Activated T-cell treated with anti-CD3 and anti-CD28 coated beads, Interleukin-2, amount 50 U/mL, for 24 hours (primary cell): ENCODE measurements around the gene SHFL.

Source experiments
- DNase-seq: peaks from one replicate; pipeline ENCODE4 v3.0.0-alpha.2; 2020
- H3K27ac Mint-ChIP-seq: 2 replicates; pipeline ENCODE4 v1.8.0; 2020; ENCODE audit warnings: mild to moderate bottlenecking, mixed read lengths
- H3K27me3 Mint-ChIP-seq: 2 replicates; pipeline ENCODE4 v1.8.0; 2020; ENCODE audit warnings: mixed read lengths
- H3K36me3 Mint-ChIP-seq: 2 replicates; pipeline ENCODE4 v1.8.0; 2020; ENCODE audit warnings: low read depth, mixed read lengths
- H3K4me1 Mint-ChIP-seq: 2 replicates; pipeline ENCODE4 v1.8.0; 2020; ENCODE audit warnings: low read depth, mixed read lengths
- H3K4me3 Mint-ChIP-seq: 2 replicates; pipeline ENCODE4 v1.8.0; 2020; ENCODE audit warnings: mild to moderate bottlenecking, moderate library complexity, mixed read lengths
- H3K9me3 Mint-ChIP-seq: 2 replicates; pipeline ENCODE4 v1.8.0; 2020; ENCODE audit warnings: mixed read lengths

The SHFL gene

DNA sequence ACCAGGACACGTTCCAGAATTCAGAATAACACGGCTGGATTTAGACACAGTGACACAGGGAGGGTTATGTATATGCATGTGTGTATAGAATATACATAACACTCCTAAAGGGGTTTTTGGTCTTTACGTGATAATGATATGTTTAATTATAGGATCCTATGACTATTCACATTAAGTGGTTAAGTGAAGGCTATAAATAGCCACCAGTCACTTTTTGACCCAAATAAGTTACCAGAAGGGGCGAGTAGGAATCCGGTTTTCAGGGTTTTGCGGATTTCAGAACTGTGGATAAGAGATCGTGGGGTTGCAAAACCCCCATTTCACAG, 9.5 kb downstream of the SHFL start:
- no peaks in the 10 kb centered on the region for H3K9me3 Mint-ChIP-seq
- no peaks in the 10 kb centered on the region for H3K27me3 Mint-ChIP-seq
- H3K4me3 Mint-ChIP-seq = peak overlapping the region; percentile 15
- H3K36me3 Mint-ChIP-seq = peaks cover 50% of the 10 kb centered on the region
- peak overlapping the region; percentile 67 for H3K27ac Mint-ChIP-seq
- peaks cover 29% of the 10 kb centered on the region for H3K4me1 Mint-ChIP-seq
- DNase-seq = no peak

GRCh38 chr19:10095948-10096614, 10.0 kb downstream of the SHFL start:
- H3K36me3 Mint-ChIP-seq = peaks cover 45% of the 10 kb centered on the region
- H3K27ac Mint-ChIP-seq = peak overlapping the region; percentile 78
- no peaks in the 10 kb centered on the region for H3K27me3 Mint-ChIP-seq
- H3K4me3 Mint-ChIP-seq = peak overlapping the region; percentile 43
- DNase-seq = peak; percentile 97
- peaks cover 31% of the 10 kb centered on the region for H3K4me1 Mint-ChIP-seq
- H3K9me3 Mint-ChIP-seq = no peaks in the 10 kb centered on the region

DNA sequence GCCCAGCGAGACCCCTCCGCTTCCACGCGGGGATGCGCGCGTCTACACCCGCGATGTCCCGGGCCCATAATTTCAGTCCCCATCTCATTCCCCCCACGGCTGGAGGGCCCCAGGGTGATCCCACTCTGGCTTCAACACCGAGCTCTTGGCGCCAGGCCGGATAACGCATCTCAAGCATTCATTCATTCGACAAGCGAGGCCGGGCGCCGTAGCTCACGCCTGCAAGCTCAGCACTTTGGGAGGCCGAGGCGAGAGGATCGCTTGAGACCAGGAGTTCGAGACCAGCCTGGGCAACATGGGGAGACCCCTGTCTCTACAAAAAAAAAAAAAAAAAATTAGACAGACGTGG, 10.5 kb downstream of the SHFL start:
- Mint-ChIP-seq H3K9me3 (no peaks in the 10 kb centered on the region), H3K4me3 (peak overlapping the region; percentile 43), H3K4me1 (peaks cover 35% of the 10 kb centered on the region), H3K27ac (peak overlapping the region; percentile 78), H3K27me3 (no peaks in the 10 kb centered on the region), H3K36me3 (peaks cover 42% of the 10 kb centered on the region)
- DNase-seq = no peak

DNA sequence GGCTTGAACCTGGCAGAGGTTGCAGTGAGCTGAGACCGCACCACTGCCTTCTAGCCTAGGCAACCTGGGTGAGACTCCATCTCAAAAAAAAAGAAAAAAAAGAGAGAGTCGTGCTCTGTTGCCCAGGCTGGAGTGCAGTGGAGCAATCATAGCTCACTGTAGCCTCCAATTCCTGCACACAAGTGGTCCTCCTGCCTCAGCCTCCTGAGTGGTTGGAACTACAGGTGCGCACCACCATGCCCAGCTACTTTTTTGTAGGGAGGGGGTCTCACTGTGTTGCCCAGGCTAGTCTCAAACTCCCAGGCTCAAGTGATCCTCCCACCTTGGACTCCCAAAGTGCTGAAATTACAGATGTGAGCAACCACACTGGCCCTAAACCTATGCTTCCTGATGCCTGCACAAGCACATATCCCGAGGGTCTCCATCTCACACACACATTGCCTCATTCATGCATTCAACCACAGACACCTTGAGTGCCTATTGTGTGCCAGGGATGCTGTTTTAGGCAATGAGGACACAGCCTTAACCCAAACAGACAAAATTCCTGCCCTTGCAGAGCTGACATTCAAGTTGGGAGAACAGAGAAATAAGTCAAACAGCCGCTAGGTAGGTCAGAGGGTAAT, 14.2 kb downstream of the SHFL start:
- Mint-ChIP-seq H3K27ac (peak overlapping the region; percentile 79), H3K27me3 (no peaks in the 10 kb centered on the region), H3K9me3 (no peaks in the 10 kb centered on the region), H3K4me3 (no peak overlapping the region), H3K36me3 (peaks cover 12% of the 10 kb centered on the region), H3K4me1 (peaks cover 62% of the 10 kb centered on the region)
- no peak for DNase-seq

- DNase-seq = no peak
- H3K9me3 Mint-ChIP-seq = no peaks in the 10 kb centered on the region
- peak overlapping the region; percentile 69 for H3K4me3 Mint-ChIP-seq
- H3K27ac Mint-ChIP-seq = peak overlapping the region; percentile 94
- no peaks in the 10 kb centered on the region for H3K27me3 Mint-ChIP-seq
- H3K4me1 Mint-ChIP-seq = peaks cover 69% of the 10 kb centered on the region
- peaks cover 26% of the 10 kb centered on the region for H3K36me3 Mint-ChIP-seq
Measured at GRCh38 chr19:10102787-10103236, 16.7 kb downstream of the SHFL start.

DNA sequence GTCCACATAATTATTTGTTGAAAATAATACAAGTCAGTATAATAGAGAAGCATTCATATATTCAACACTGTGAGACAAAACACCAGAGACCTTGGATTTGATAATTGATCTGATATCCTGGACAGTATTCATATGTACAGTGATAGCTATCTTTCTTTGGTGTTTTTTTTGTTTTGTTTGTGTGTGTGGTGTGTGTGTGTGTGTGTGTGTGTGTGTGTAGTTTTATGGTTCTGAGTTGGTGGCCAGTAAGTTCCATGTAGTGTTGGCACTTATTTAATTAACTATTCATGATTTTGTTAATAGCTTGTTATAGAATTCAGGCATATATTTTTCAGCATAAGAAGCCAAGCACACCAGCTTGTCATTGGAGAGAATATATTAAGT, 18.0 kb downstream of the SHFL start:
- Mint-ChIP-seq H3K9me3 (no peaks in the 10 kb centered on the region), H3K27ac (peak overlapping the region; percentile 100), H3K36me3 (peaks cover 36% of the 10 kb centered on the region), H3K4me1 (peaks cover 68% of the 10 kb centered on the region), H3K27me3 (no peaks in the 10 kb centered on the region), H3K4me3 (peak overlapping the region; percentile 94)
- DNase-seq = no peak

DNA sequence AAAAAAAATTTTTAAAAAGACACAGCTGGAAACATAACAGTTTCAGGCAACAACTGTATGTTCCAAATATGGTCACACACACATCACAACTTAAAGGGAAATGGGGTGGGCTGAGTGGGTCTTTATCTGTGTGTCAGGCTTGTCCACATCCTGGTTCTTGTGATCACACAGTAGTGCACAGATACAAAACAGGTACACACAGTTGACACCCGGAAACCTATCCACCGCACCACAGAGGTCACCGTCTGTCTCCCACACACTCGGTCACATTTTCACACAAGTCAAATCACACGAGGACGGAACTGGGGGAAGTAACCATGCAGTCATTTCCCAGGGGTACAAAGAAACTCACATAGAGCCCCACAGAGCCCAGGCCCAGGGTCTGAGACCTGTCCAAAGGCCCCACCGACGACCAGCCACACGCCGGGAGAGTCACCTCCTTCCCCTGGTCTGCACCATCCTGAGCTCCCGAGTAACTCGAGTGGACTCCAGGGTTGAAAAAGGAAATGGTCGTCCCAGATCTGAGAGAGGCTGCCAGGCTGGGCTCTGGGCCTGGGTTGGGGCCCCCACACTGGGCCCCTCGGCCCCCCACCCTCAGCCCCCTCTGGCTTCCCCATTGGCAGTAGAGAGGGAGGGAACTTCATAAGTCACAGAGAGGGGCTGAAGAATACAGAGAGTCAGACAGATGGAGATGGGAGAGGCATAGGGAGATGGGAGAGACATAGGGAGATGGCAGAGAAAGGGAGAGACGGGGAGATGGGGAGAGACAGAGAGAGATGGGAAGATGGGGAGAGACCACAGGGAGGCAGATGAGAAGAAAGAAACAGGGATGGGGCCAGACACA, 18.8 kb downstream of the SHFL start:
- Mint-ChIP-seq H3K4me1 (peaks cover 71% of the 10 kb centered on the region), H3K4me3 (peak overlapping the region; percentile 94)

GRCh38 chr19:10105509-10106099, 19.5 kb downstream of the SHFL start:
- Mint-ChIP-seq H3K27me3 (no peaks in the 10 kb centered on the region), H3K9me3 (no peaks in the 10 kb centered on the region), H3K4me3 (peak overlapping the region; percentile 94), H3K36me3 (peaks cover 49% of the 10 kb centered on the region), H3K4me1 (peaks cover 73% of the 10 kb centered on the region), H3K27ac (peak overlapping the region; percentile 100)
- no peak for DNase-seq

More for the DNA sequence above, 18.8 kb downstream of the SHFL start:
- Mint-ChIP-seq H3K27me3 (no peaks in the 10 kb centered on the region), H3K36me3 (peaks cover 44% of the 10 kb centered on the region), H3K27ac (peak overlapping the region; percentile 100), H3K9me3 (no peaks in the 10 kb centered on the region)
- peak; percentile 79 for DNase-seq

- peaks cover 56% of the 10 kb centered on the region for H3K36me3 Mint-ChIP-seq
- peaks cover 76% of the 10 kb centered on the region for H3K4me1 Mint-ChIP-seq
- H3K27me3 Mint-ChIP-seq = no peaks in the 10 kb centered on the region
- no peaks in the 10 kb centered on the region for H3K9me3 Mint-ChIP-seq
- H3K4me3 Mint-ChIP-seq = peak within 1 kb of the TSS; percentile 94
- peak within 1 kb of the TSS; percentile 100 for H3K27ac Mint-ChIP-seq
- peak; percentile 97 for DNase-seq
Measured at GRCh38 chr19:10106100-10106936, 20.2 kb downstream of the SHFL start, which contains the start of gene PPAN. PPAN (plus strand) TSS chr19:10106362; CDS start chr19:10106395, 33 bp downstream.

DNA sequence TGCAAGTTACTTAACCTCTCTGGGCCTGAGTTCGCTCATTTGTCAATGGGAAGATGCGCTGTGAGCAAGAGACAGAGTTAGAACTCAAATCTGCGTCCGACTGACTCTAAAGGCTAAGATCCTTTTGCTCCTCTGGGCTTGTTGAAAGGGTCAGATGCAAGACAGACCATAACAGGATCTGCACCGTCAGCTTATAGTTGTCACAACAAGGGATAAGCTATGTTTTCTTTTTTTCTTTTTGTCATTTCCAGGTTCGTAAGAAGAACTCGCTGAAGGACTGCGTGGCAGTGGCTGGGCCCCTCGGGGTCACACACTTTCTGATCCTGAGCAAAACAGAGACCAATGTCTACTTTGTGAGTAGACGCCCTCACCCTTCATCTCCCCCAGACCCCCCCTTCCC, 21.1 kb downstream of the SHFL start:
- no peaks in the 10 kb centered on the region for H3K27me3 Mint-ChIP-seq
- no peaks in the 10 kb centered on the region for H3K9me3 Mint-ChIP-seq
- peaks cover 65% of the 10 kb centered on the region for H3K36me3 Mint-ChIP-seq
- H3K27ac Mint-ChIP-seq = peak overlapping the region; percentile 100
- peaks cover 79% of the 10 kb centered on the region for H3K4me1 Mint-ChIP-seq
- no peak for DNase-seq
- H3K4me3 Mint-ChIP-seq = peak overlapping the region; percentile 94

GRCh38 chr19:10107817-10108367, 21.8 kb downstream of the SHFL start:
- no peaks in the 10 kb centered on the region for H3K27me3 Mint-ChIP-seq

DNA sequence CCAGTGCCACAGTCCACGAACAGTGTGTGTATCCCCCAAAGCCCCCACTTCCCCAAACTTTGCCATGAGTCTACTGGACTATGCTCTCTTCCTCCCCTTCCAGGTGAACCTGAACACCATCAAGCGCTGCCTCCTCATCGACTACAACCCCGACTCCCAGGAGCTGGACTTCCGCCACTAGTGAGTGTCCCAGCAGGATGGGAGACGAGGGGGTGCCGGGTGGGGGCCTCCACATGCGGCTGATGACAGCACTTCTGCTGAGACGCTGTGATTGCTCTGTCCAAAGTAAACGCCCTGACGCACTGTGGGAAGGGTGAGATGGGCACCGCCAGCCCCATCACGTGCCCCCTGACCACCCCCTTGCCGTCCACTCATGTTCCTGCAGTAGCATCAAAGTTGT, 23.4 kb downstream of the SHFL start:
- DNase-seq = no peak
- no peaks in the 10 kb centered on the region for H3K27me3 Mint-ChIP-seq
- peak overlapping the region; percentile 94 for H3K4me3 Mint-ChIP-seq
- H3K36me3 Mint-ChIP-seq = peaks cover 81% of the 10 kb centered on the region
- H3K4me1 Mint-ChIP-seq = peaks cover 80% of the 10 kb centered on the region
- peak overlapping the region; percentile 89 for H3K27ac Mint-ChIP-seq
- no peaks in the 10 kb centered on the region for H3K9me3 Mint-ChIP-seq

More at GRCh38 chr19:10107817-10108367, 21.8 kb downstream of the SHFL start:
- peaks cover 79% of the 10 kb centered on the region for H3K4me1 Mint-ChIP-seq
- H3K4me3 Mint-ChIP-seq = peak overlapping the region; percentile 94
- peak overlapping the region; percentile 100 for H3K27ac Mint-ChIP-seq
- H3K36me3 Mint-ChIP-seq = peaks cover 72% of the 10 kb centered on the region
- no peaks in the 10 kb centered on the region for H3K9me3 Mint-ChIP-seq
- no peak for DNase-seq

DNA sequence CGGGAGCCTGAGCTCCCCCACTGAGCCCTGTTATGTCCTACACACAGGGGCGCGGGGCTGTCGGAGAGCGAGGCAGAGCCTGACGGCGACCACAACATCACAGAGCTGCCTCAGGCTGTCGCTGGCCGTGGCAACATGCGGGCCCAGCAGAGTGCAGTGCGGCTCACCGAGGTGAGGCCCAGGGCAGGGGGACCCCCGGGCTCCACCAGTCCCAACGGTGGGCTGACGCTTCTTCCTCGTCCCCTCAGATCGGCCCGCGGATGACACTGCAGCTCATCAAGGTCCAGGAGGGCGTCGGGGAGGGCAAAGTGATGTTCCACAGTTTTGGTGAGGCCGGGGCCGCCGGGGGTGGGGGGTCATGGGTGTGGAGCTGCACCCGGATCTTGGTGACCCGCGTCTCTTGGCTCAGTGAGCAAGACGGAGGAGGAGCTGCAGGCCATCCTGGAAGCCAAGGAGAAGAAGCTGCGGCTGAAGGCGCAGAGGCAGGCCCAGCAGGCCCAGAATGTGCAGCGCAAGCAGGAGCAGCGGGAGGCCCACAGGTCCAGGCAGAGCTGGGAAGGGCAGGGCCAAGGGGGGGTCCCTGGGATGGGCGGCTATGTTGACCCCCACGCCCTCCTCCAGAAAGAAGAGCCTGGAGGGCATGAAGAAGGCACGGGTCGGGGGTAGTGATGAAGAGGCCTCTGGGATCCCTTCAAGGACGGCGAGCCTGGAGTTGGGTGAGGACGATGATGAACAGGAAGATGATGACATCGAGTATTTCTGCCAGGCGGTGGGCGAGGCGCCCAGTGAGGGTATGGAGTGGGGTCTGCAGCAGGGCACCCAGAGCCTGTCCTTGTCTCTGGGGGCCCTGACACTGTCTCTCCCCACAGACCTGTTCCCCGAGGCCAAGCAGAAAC, 24.2 kb downstream of the SHFL start:
- H3K9me3 Mint-ChIP-seq = no peaks in the 10 kb centered on the region
- no peak for DNase-seq
- H3K36me3 Mint-ChIP-seq = peaks cover 89% of the 10 kb centered on the region
- no peaks in the 10 kb centered on the region for H3K27me3 Mint-ChIP-seq
- peaks cover 77% of the 10 kb centered on the region for H3K4me1 Mint-ChIP-seq
- peak overlapping the region; percentile 89 for H3K27ac Mint-ChIP-seq
- H3K4me3 Mint-ChIP-seq = peak overlapping the region; percentile 94
